ENCODE results near the gene IL1RAPL1.

GRCh38 chrX:29617725-29618124 lies 1030.5 kb downstream of the IL1RAPL1 start:
- TF ChIP-seq POLR2A (IDR thresholded peaks at IDR 0.05) (no peak), POLR2AphosphoS5 (IDR thresholded peaks at IDR 0.05) (no peak)
- TF ChIP-seq, protein P1, sequence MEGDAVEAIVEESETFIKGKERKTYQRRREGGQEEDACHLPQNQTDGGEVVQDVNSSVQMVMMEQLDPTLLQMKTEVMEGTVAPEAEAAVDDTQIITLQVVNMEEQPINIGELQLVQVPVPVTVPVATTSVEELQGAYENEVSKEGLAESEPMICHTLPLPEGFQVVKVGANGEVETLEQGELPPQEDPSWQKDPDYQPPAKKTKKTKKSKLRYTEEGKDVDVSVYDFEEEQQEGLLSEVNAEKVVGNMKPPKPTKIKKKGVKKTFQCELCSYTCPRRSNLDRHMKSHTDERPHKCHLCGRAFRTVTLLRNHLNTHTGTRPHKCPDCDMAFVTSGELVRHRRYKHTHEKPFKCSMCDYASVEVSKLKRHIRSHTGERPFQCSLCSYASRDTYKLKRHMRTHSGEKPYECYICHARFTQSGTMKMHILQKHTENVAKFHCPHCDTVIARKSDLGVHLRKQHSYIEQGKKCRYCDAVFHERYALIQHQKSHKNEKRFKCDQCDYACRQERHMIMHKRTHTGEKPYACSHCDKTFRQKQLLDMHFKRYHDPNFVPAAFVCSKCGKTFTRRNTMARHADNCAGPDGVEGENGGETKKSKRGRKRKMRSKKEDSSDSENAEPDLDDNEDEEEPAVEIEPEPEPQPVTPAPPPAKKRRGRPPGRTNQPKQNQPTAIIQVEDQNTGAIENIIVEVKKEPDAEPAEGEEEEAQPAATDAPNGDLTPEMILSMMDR (IDR thresholded peaks at IDR 0.05): no peak

Measured in suprapubic skin (tissue), 4 donors.